GM18526 (cell line): ENCODE measurements around the gene KCNQ1.

ENCODE experiments used
- POLR2A ChIP-seq: IDR thresholded peaks from 3 replicates; pipeline ENCODE4 v1.6.1; 2011; ENCODE audit not compliant: insufficient read length; ENCODE audit errors: extremely low read depth

KCNQ1 gene

GRCh38 chr11:2849994-2850770 lies 405.4 kb downstream of the KCNQ1 start:
- TF ChIP-seq POLR2A, result no peak

- no peak for TF ChIP-seq POLR2A
Observed at GRCh38 chr11:2853401-2853800, 408.6 kb downstream of the KCNQ1 start.

- no peak for TF ChIP-seq POLR2A
Observed at GRCh38 chr11:2853997-2854560, 409.3 kb downstream of the KCNQ1 start.

GRCh38 chr11:2855162-2855561 lies 410.4 kb downstream of the KCNQ1 start:
- no peak for TF ChIP-seq POLR2A

GRCh38 chr11:2857276-2857675 lies 412.5 kb downstream of the KCNQ1 start:
- no peak for TF ChIP-seq POLR2A

- TF ChIP-seq POLR2A, result no peak
Observed at GRCh38 chr11:2857918-2858317, 413.1 kb downstream of the KCNQ1 start.

GRCh38 chr11:2858995-2859698 lies 414.3 kb downstream of the KCNQ1 start:
- no peak for TF ChIP-seq POLR2A

GRCh38 chr11:2859699-2860037 lies 414.9 kb downstream of the KCNQ1 start:
- TF ChIP-seq POLR2A, result no peak

GRCh38 chr11:2860636-2861035 lies 415.8 kb downstream of the KCNQ1 start:
- TF ChIP-seq POLR2A, result no peak

GRCh38 chr11:2862395-2863275 lies 417.8 kb downstream of the KCNQ1 start:
- TF ChIP-seq POLR2A, result no peak

- no peak for TF ChIP-seq POLR2A
Observed at GRCh38 chr11:2863276-2863618, 418.4 kb downstream of the KCNQ1 start.

- TF ChIP-seq POLR2A, result no peak
Observed at GRCh38 chr11:2864901-2865300, 420.1 kb downstream of the KCNQ1 start.

- TF ChIP-seq POLR2A, result no peak
Observed at GRCh38 chr11:2865922-2866577, 421.2 kb downstream of the KCNQ1 start.

GRCh38 chr11:2867142-2867541 lies 422.3 kb downstream of the KCNQ1 start:
- TF ChIP-seq POLR2A, result no peak
